Natural killer cell (primary cell): ENCODE data around the gene FKBP3. TPM values are rescaled to one million over a fixed set of nuclear protein-coding genes. Genes with fewer than 3 reads are reported as not detected.

Experiments used
- ATAC-seq, 3 donors: fragments of 150-1000 bp in 2 of 3; fragments of 200-7000 bp in 1 of 3; cut with Tn5 transposase; 1 replicate in 1 of 3; 2 replicates in 2 of 3; pipeline ENCODE4 v1.10.0; 2021; ENCODE audit warnings: mild to moderate bottlenecking in 2 of 3, moderate library complexity in 2 of 3
- DNase-seq, 2 donors: peaks; one replicate each; pipeline versions ENCODE4 v3.0.0 to v3.0.0-alpha.2; 2013 to 2021; ENCODE audit warnings: mixed read lengths in 1 of 2
- H3K27ac ChIP-seq: one replicate; pipeline ENCODE4 v1.5.1; 2013; ENCODE audit warnings: mild to moderate bottlenecking, low read length
- H3K27me3 ChIP-seq: one replicate; pipeline ENCODE4 v1.6.1; 2013; ENCODE audit warnings: low read length; ENCODE audit not compliant: control insufficient read depth, insufficient read depth
- H3K36me3 ChIP-seq: one replicate; pipeline ENCODE4 v1.6.1; 2013; ENCODE audit warnings: low read length; ENCODE audit not compliant: control insufficient read depth, insufficient read depth
- H3K4me1 ChIP-seq: one replicate; pipeline ENCODE4 v1.6.1; 2013; ENCODE audit warnings: low read length; ENCODE audit not compliant: control insufficient read depth, insufficient read depth
- H3K4me3 ChIP-seq: one replicate; pipeline ENCODE4 v1.5.1; 2013; ENCODE audit warnings: low read length
- H3K9me3 ChIP-seq: one replicate; pipeline ENCODE4 v1.6.1; 2013; ENCODE audit warnings: low read length; ENCODE audit not compliant: control insufficient read depth, insufficient read depth
- H3K27ac Mint-ChIP-seq, 2 donors: one replicate each; pipeline ENCODE4 v1.8.0; 2022; ENCODE audit warnings: mild to moderate bottlenecking in 2 of 2, mixed read lengths in 2 of 2, moderate library complexity in 1 of 2
- H3K27me3 Mint-ChIP-seq, 2 donors: one replicate each; pipeline ENCODE4 v1.8.0; 2022; ENCODE audit warnings: low read depth in 2 of 2, mixed read lengths in 2 of 2
- H3K36me3 Mint-ChIP-seq: one replicate; pipeline ENCODE4 v1.8.0; 2022; ENCODE audit warnings: mixed read lengths
- H3K4me1 Mint-ChIP-seq, 2 donors: one replicate each; pipeline ENCODE4 v1.8.0; 2022; ENCODE audit warnings: mixed read lengths in 2 of 2
- H3K4me3 Mint-ChIP-seq: one replicate; pipeline ENCODE4 v1.8.0; 2022; ENCODE audit warnings: mild to moderate bottlenecking, moderate library complexity, mixed read lengths
- H3K9me3 Mint-ChIP-seq, 2 donors: one replicate each; pipeline ENCODE4 v1.8.0; 2022; ENCODE audit warnings: mixed read lengths in 2 of 2
- WGBS: methylation state at CpG from one replicate; pipeline ENCODE4 v1.1.7; 2013; ENCODE audit warnings: missing lambda C conversion rate; ENCODE audit not compliant: insufficient coverage; 5-methylcytosine and 5-hydroxymethylcytosine counted together
- intact Hi-C: fragments of 100-400 bp; cut with micrococcal nuclease; formaldehyde crosslinking; loops from one replicate; pipeline ENCODE4 v1.14.2; 2022
- total RNA-seq, 4 donors: library from RNA; stranded (reverse); fragments of 120-200 nt in 1 of 4; gene quantifications; one replicate each; pipeline versions ENCODE4 v1.2.3 to v1.2.4, GENCODE V29; 2013 to 2022
- TF ChIP-seq, protein P1 (sequence below): fragments of 200-600 bp; IDR thresholded peaks from one replicate; pipeline ENCODE4 v1.8.0; 2022; ENCODE audit warnings: antibody characterized with exemption

FKBP3 gene
- total RNA-seq, 3 donors from 2014 or later (not counting 1 experiment from before 2014, with no cell fraction given), result 32.2 to 39.7 (median 33.7) TPM

DNA sequence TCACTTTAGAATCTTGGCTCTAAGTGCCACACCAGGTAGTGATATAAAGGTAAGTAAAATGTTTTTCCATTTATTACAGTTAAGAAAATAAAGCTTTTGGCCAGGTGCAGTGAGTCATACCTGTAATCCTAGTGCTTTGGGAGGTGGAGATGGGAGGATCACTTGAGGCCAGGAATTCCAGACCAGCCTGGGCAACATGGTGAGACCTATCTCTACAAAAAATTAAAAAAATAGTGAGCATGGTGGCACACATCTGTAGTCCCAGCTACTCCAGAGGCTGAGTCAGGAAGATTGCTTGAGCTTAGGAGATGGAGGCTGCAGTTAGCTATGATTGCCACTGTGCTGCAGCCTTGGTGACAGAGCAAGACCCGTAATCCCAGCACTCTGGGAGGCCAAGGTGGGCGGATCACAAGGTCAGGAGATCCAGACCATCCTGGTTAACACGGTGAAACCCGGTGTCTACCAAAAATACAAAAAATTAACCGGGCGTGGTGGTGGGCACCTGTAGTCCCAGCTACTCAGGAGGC lies 6.4 kb upstream of the FKBP3 start:
- intact Hi-C loops, result no loop called here
- H3K27ac Mint-ChIP-seq, result no peak overlapping the region
- H3K9me3 Mint-ChIP-seq, result no peaks in the 10 kb centered on the region

GRCh38 chr14:45136399-45136798 lies 2.1 kb upstream of the FKBP3 start:
- H3K36me3 Mint-ChIP-seq, result no peaks in the 10 kb centered on the region
- TF ChIP-seq, protein P1, sequence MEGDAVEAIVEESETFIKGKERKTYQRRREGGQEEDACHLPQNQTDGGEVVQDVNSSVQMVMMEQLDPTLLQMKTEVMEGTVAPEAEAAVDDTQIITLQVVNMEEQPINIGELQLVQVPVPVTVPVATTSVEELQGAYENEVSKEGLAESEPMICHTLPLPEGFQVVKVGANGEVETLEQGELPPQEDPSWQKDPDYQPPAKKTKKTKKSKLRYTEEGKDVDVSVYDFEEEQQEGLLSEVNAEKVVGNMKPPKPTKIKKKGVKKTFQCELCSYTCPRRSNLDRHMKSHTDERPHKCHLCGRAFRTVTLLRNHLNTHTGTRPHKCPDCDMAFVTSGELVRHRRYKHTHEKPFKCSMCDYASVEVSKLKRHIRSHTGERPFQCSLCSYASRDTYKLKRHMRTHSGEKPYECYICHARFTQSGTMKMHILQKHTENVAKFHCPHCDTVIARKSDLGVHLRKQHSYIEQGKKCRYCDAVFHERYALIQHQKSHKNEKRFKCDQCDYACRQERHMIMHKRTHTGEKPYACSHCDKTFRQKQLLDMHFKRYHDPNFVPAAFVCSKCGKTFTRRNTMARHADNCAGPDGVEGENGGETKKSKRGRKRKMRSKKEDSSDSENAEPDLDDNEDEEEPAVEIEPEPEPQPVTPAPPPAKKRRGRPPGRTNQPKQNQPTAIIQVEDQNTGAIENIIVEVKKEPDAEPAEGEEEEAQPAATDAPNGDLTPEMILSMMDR, result no peak

More for the DNA sequence above, 6.4 kb upstream of the FKBP3 start:
- no peak for DNase-seq
- WGBS, result 97% methylated on average over 6 of the region's 6 CpGs
- H3K9me3 ChIP-seq, result no peaks in the 10 kb centered on the region
- no peak for ATAC-seq
- TF ChIP-seq, protein P1, result no peak
- H3K36me3 ChIP-seq, result no peaks in the 10 kb centered on the region
- Mint-ChIP-seq H3K4me3 (no peak overlapping the region), H3K36me3 (no peaks in the 10 kb centered on the region), H3K27me3 (no peaks in the 10 kb centered on the region), H3K4me1 (peaks cover 21 to 31% of the 10 kb centered on the region in 2 donors)
- no peak overlapping the region for H3K27ac ChIP-seq
- H3K4me1 ChIP-seq, result peaks cover 7% of the 10 kb centered on the region
- H3K27me3 ChIP-seq, result no peaks in the 10 kb centered on the region
- no peak overlapping the region for H3K4me3 ChIP-seq

GRCh38 chr14:45135659-45136395 lies 1.5 kb upstream of the FKBP3 start, which contains the start of gene FANCM:
Gene FANCM (plus strand): TSS chr14:45135930. CDS start chr14:45136032, 102 bp downstream.
- Mint-ChIP-seq H3K27ac (peak within 1 kb of the TSS; percentile 98 to 99), H3K9me3 (no peaks in the 10 kb centered on the region), H3K4me1 (peaks cover 38 to 46% of the 10 kb centered on the region in 2 donors), H3K4me3 (peak within 1 kb of the TSS; percentile 100), H3K27me3 (no peaks in the 10 kb centered on the region), H3K36me3 (no peaks in the 10 kb centered on the region)
- Histone ChIP-seq H3K27ac (peak within 1 kb of the TSS; percentile 87), H3K9me3 (no peaks in the 10 kb centered on the region), H3K36me3 (no peaks in the 10 kb centered on the region), H3K4me3 (peak within 1 kb of the TSS; percentile 83), H3K4me1 (peaks cover 14% of the 10 kb centered on the region), H3K27me3 (no peaks in the 10 kb centered on the region)
- TF ChIP-seq, protein P1, result no peak
- peak; percentile 51 to 73 (median 65) for ATAC-seq
- intact Hi-C loops, result loop anchor here (1.0 to 2.0 kb wide), 2 partner anchors 117 to 133 kb away; partner anchors contain the start of gene MIS18BP1
- peak; percentile 74 to 97 for DNase-seq
- WGBS, result under 1% methylated on average over 48 of the region's 48 CpGs

More at GRCh38 chr14:45136399-45136798, 2.1 kb upstream of the FKBP3 start:
- peak overlapping the region; percentile 100 for H3K4me3 Mint-ChIP-seq
- H3K27ac ChIP-seq, result peak overlapping the region; percentile 87
- peaks cover 14% of the 10 kb centered on the region for H3K4me1 ChIP-seq
- H3K27me3 ChIP-seq, result no peaks in the 10 kb centered on the region
- H3K4me3 ChIP-seq, result peak overlapping the region; percentile 83
- peaks cover 38 to 46% of the 10 kb centered on the region in 2 donors for H3K4me1 Mint-ChIP-seq
- 2% methylated on average over 6 of the region's 7 CpGs for WGBS
- no peaks in the 10 kb centered on the region for H3K9me3 Mint-ChIP-seq
- DNase-seq (no peak), ATAC-seq (no peak)
- no peaks in the 10 kb centered on the region for H3K36me3 ChIP-seq
- H3K27ac Mint-ChIP-seq, result peak overlapping the region; percentile 98 to 99
- intact Hi-C loops, result no loop called here
- H3K27me3 Mint-ChIP-seq, result no peaks in the 10 kb centered on the region
- H3K9me3 ChIP-seq, result no peaks in the 10 kb centered on the region
